GM19193 (cell line): ENCODE data around the gene SCAMP3.

Experiments used
- POLR2A ChIP-seq: IDR thresholded peaks from 4 replicates; pipeline ENCODE4 v1.6.1; 2011; ENCODE audit not compliant: insufficient read depth, insufficient read length; ENCODE audit errors: extremely low read depth

Gene SCAMP3

DNA sequence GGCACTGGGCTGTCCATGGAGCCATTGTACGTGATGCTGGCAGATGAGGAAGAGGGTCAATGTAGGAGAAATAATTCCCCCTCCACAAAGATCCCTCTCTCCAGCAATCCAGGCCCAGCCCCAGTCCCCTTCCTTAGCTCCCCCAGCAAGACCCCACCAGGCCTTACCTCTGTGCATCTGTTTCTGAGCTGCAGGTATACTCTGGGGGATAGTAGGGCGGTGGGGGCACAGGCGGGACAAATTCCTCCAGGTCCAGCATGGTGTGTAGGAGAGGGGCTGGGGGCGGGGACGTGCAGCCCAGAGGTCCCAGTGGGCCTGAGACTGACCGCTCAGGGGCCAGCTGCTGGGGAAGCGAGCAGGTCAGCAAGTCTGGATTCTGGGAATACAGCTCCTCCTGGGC lies 10.6 kb downstream of the SCAMP3 start:
- no peak for TF ChIP-seq POLR2A

DNA sequence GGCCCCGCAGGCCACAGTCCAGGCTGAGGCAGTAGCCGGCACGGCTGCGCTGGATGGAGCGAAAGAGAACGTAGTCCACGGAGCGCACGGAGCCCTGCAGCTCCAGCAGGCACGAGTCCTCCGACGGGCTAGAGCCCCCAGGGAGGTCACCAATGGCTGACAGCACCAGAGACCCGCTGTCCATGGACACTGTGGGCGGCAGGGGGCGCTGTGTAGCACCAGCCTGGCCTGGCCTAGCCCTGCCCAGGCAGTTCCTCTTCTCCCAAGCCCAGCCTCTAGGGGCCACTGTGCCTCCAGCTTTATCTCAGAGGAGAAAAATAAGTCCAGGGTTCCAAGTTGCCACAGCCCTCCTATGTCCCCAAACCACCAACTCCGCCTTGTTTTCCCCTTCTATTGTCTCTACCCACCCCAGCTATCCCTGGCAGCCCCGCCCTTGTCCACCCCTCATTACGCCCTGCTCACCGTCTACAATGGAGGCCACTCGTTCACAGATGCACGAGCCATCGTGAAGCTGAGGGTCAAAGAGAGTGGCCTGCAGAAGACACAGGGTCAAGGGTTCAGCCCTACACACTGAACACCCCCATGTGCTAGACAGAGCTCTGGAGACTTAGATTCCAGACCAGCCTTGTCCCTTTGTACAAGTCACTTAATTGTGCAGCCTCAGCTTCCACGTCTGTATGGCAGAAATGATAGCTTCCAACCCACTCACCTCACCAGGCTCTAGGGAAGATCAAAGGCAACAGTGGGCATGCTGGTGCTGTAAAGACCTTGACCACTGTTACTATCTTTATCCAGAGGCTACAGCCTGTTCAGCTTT lies 11.3 kb downstream of the SCAMP3 start:
- TF ChIP-seq POLR2A: peak; percentile 38

DNA sequence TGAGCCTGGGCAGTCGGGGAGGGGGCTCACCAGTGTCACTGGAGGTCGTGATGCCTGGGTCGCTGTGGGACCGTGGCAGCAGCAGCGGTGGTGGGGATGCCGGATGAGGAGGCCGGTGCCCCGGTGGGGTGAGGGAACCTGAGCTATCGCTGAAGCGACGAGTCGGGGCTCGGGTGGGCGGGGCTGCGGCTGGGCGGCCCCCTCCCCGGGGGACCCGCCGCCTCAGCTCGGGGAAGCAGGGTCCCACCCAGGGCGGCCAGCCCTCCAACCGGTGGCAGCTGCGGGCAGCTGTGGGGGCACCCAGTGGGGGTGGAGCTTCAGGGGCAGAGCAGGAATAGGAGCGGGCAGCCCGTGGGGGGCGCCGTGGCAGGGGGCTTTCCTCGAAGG lies 11.9 kb downstream of the SCAMP3 start:
- TF ChIP-seq POLR2A: no peak

GRCh38 chr1:155247667-155248553 lies 14.2 kb downstream of the SCAMP3 start:
- no peak for TF ChIP-seq POLR2A

DNA sequence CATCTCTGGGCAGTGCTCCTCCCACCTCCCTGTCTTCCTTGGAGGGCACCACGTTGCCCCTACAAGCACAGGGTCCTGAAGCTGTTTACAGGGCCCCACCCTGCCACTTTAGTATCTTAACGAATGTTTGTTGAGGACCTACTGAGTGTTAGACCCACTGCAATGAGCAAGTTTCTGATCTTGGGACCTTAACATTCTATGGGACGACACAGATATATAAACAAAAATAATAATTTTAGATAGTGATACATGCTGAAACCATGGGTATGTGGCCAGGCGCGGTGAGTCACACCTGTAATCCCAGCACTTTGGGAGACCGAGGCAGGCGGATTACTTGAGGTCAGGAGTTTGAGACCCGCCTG lies 17.0 kb downstream of the SCAMP3 start:
- TF ChIP-seq POLR2A: no peak

DNA sequence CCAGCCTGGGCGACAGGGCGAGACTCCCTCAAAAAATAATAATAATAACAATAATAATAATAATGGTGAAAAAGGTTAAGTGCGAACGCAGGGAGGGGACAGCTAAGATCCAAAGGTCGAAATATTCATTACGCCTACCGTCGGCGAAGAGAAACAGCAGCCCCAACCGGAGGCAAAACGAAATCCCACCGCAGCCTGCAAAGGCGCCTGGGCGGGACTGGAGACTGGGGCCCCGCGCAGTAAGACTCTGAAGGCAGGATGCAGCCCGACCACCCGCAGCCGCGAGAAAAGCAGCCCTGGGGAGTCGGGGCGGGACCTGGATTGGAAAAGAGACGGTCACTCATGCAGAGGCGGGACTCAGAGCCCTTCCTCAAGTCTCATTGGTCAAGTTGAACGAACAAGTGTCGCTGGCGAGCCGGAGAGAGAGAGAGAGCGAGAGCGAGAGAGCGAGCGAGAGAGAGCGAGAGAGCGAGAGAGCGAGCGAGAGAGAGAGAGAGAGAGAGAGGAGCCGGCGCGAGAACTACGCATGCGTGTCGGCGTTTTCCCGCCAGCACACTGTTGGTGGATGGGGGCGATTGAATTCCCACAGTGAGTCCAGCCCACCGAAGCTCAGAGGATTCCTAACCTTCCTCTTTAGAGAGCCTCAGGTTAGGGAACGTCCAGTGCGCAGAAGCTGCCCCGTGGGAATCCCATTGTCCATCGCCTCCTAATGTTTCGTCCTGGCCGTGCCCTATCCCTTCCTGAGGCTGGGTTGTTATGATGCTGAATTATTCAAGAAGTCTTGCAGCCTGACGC lies 17.6 kb downstream of the SCAMP3 start:
- peak; percentile 92 for TF ChIP-seq POLR2A

DNA sequence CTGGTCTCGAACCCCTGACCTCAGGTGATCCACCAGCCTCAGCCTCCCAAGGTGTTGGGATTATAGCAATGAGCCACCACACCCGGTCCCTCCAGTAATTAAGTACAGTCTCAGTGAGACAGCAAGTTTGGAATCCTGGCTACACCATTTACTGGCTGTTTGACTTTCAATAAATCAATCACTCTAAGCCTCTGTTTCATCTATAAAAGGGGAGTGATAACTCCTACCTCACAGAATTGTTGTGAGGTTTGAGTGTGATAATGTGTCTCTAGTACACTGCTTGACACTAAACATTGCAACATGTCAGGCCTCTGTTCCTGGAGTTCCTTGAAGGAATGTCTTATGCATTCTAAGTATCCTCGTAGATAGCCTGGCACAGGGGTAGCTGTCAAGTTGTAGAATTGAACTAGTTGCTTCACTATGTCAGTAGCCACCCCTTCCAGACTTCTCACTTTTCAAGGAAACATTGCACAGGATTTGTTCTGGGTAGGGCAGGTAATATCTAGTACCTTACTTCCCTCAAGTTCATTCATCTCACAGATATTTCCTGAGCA lies 19.3 kb downstream of the SCAMP3 start:
- TF ChIP-seq POLR2A: no peak

GRCh38 chr1:155241841-155242264 lies 20.3 kb downstream of the SCAMP3 start:
- no peak for TF ChIP-seq POLR2A

DNA sequence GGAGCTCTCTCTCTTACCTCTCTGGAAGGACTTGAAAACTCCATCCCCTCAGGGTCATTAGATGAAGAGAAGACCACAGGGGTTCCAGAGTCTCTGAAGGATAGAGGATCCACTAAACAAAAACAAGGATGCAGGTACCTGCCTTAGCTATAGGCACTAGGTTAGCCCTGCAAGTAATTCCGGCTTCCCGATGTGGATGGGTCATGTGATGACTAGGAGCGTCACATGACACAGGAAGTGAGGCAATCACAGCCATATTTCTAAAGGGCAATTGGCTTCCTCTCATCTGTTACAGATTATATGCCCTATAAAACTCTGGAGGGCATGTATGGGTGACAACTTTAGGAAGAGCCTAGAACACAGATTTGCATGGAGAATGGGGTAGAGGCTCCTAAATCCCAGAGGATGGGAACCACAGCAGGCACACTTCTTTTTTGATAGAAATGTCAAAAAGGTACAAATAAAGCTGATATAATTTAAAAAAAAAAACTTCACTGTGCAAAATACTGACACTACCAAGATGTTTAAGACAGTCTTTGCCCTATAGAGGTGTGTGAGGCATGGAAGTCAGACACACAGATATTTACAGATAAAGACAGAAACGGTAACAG lies 21.0 kb downstream of the SCAMP3 start:
- no peak for TF ChIP-seq POLR2A

DNA sequence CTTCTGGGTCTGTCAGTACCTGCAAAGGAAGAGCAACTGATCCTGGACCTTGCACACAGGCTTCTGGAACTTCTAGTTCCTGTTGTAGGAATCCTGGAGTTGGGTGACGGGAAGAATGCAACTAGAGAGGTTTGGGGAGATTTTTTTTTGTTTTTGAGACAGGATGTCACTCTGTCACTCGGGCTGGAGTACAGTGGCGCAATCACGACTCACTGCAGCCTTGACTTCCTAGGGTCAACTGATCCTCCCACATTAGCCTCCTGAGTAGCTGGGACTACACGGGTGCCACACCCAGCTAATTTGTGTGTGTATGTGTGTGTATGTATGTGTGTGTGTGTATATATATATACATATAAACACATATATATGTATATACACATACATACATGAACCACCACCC lies 25.7 kb downstream of the SCAMP3 start:
- TF ChIP-seq POLR2A: no peak

DNA sequence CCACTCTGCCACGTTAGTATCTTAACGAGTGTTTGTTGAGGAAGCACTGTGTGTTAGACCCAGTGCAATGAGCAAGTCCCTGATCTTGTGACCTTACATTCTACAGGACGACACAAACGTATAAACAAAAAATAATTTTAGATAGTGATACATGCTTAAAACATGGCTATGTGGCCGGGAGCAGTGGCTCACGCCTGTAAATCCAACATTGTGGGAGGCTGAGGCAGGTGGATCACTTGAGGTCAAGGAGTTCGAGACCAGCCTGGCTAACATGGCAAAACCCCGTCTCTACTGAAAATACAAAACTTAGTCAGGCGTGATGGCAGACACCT lies 34.1 kb downstream of the SCAMP3 start:
- no peak for TF ChIP-seq POLR2A

DNA sequence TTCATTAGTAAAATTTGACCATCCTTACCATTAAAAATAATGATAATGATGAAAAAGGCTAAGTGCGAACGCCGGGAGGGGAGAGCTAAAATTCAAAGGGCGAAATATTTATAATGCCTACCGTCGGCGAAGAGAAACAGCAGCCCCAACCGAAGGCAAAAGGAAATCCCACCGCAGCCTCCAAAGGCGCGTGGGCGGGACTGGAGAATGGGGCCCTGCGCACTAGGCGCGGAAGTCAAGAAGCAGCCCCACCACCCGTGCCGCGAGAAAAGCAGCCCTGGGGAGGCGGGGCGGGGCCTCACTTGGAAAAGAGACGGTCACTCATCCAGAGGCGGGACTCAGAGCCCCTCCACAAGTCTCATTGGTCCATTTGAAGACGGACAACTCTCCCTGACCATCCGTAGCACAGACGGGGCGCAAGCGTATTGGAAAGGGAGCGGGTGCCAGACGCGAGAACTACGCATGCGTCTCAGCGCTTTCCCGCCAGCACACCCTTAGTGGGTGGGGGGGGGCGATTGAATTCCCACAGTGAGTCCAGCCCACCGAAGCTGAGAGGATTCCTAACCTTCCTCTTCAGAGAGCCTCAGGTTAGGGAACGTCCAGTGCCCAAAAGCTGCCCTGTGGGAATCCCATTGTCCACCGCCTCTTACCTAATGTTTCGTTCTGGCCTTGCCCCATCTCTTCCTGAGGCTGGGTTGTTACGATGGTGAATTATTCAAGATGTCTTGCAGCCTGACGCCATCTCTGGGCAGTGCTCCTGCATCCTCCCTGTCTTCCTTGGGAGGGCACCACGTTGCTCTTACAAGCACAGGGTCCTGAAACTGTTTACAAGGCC lies 34.7 kb downstream of the SCAMP3 start:
- peak; percentile 93 for TF ChIP-seq POLR2A

DNA sequence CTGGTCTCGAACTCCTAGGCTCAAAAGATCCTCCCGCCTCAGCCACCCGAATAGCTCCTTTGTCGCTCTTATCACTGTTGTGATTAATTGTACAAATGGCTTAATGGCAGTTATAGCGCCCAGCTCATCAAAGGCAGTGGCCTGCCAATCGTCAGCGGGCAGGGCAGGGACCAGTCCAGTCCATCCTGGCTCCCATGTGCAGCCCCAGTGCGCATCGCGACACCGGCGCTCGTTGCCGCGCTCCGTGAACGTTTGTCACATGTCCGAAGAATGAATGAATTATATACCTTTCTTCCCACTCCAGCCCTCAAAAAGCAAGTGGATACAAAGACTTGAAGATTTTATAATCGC lies 35.3 kb downstream of the SCAMP3 start:
- no peak for TF ChIP-seq POLR2A
